H1 (cell line): ENCODE data around the gene SMIM28. TPM values are rescaled to one million over a fixed set of nuclear protein-coding genes. Genes with fewer than 3 reads are reported as not detected.

ENCODE experiments used
- CTCF ChIA-PET: fragments of 300-600 bp; sonication (Branson Sonifier 250); formaldehyde crosslinking; loops from one replicate; lab custom pipeline; 2021; ENCODE audit not compliant: partially characterized antibody; lab: Charles Lee
- POLR2A ChIA-PET: fragments of 300-600 bp; sonication (Branson Sonifier 250); formaldehyde crosslinking; loops from one replicate; lab custom pipeline; 2021; ENCODE audit warnings: inconsistent platforms; ENCODE audit not compliant: partially characterized antibody; lab: Charles Lee
- DNase-seq, 2 experiments: peaks; one replicate each; pipeline versions ENCODE4 v3.0.0 to v3.0.0-alpha.2; 2010 to 2022; ENCODE audit warnings: low spot score in 2 of 2, low read depth in 1 of 2, mixed read lengths in 1 of 2
- FAIRE-seq: peaks from 2 replicates; lab custom pipeline; 2011; peaks lifted over from hg19 to GRCh38; lab: Jason Lieb, UNC
- H2AFZ ChIP-seq: 2 replicates; pipeline ENCODE4 v1.8.1; 2012; ENCODE audit warnings: low read length, inconsistent platforms
- H2AK5ac ChIP-seq: 2 replicates; pipeline ENCODE4 v1.6.1; 2013; ENCODE audit warnings: low read depth, low read length
- H2BK120ac ChIP-seq: replicated peaks from 2 replicates; pipeline ENCODE3; 2013; ENCODE audit warnings: low read depth, low read length, inconsistent platforms
- H2BK12ac ChIP-seq: 2 replicates; pipeline ENCODE4 v1.6.1; 2013; ENCODE audit warnings: low read depth, low read length
- H2BK15ac ChIP-seq: 2 replicates; pipeline ENCODE4 v1.6.1; 2013; ENCODE audit warnings: low read length
- H2BK20ac ChIP-seq: 2 replicates; pipeline ENCODE4 v1.6.1; 2013; ENCODE audit warnings: low read length
- H2BK5ac ChIP-seq: 2 replicates; pipeline ENCODE4 v1.6.1; 2013; ENCODE audit warnings: low read depth, low read length
- H3K14ac ChIP-seq: 2 replicates; pipeline ENCODE4 v1.6.1; 2013; ENCODE audit warnings: inconsistent platforms; ENCODE audit not compliant: insufficient read length
- H3K18ac ChIP-seq: 2 replicates; pipeline ENCODE4 v1.6.1; 2013; ENCODE audit warnings: low read length; ENCODE audit errors: extremely low read depth
- H3K23ac ChIP-seq: 2 replicates; pipeline ENCODE4 v1.6.1; 2013; ENCODE audit warnings: inconsistent platforms; ENCODE audit not compliant: insufficient read length
- H3K23me2 ChIP-seq: 2 replicates; pipeline ENCODE4 v1.6.1; 2013; ENCODE audit warnings: low read depth, low read length
- H3K27ac ChIP-seq: 2 replicates; pipeline ENCODE4 v1.6.1; 2011; ENCODE audit warnings: low read depth, low read length, inconsistent platforms
- H3K27me3 ChIP-seq, 4 experiments: replicated peaks in 1 of 4; 1 replicate in 1 of 4; 2 replicates in 3 of 4; pipeline versions ENCODE4 v1.6.1 to v1.8.1; 2011 to 2013; ENCODE audit warnings: low read length in 3 of 4, mild to moderate bottlenecking in 3 of 4, inconsistent platforms in 2 of 4, mixed read lengths in 2 of 4, moderate library complexity in 1 of 4; ENCODE audit not compliant: control insufficient read depth in 3 of 4, insufficient read depth in 3 of 4; ENCODE audit errors: extremely low read depth in 1 of 4
- H3K36me3 ChIP-seq, 4 experiments: 2 replicates each; pipeline versions ENCODE4 v1.6.1 to v1.8.1; 2011 to 2013; ENCODE audit warnings: mild to moderate bottlenecking in 4 of 4, low read length in 3 of 4, moderate library complexity in 2 of 4, control low read depth in 1 of 4, inconsistent platforms in 1 of 4; ENCODE audit not compliant: insufficient read depth in 4 of 4, control insufficient read depth in 2 of 4
- H3K4ac ChIP-seq: replicated peaks from 2 replicates; pipeline ENCODE3; 2013; ENCODE audit warnings: low read length, low read depth, mixed read lengths, inconsistent platforms; ENCODE audit not compliant: insufficient read length
- H3K4me1 ChIP-seq, 4 experiments: replicated peaks in 1 of 4; 1 replicate in 1 of 4; 2 replicates in 3 of 4; pipeline versions ENCODE4 v1.6.1 to v1.8.1; 2011 to 2013; ENCODE audit warnings: low read length in 3 of 4, inconsistent platforms in 2 of 4, mixed read lengths in 1 of 4; ENCODE audit not compliant: insufficient read depth in 4 of 4, control insufficient read depth in 3 of 4
- H3K4me2 ChIP-seq, 2 experiments: 2 replicates each; pipeline versions ENCODE4 v1.6.1 to v1.8.1; 2011 to 2013; ENCODE audit warnings: low read depth in 2 of 2, low read length in 2 of 2, control low read depth in 1 of 2, inconsistent platforms in 1 of 2, mild to moderate bottlenecking in 1 of 2; ENCODE audit not compliant: insufficient read depth in 1 of 2
- H3K4me3 ChIP-seq, 4 experiments: fragments of 200-600, 300-600 bp in 1 of 4; sonication (generic), shearing (Covaris generic), sonication (Bioruptor Twin) in 1 of 4; 2 replicates each; pipeline versions ENCODE4 v1.5.1 to v1.8.1; 2011 to 2016; ENCODE audit warnings: low read length in 4 of 4, low read depth in 3 of 4, control low read depth in 2 of 4, inconsistent platforms in 2 of 4, mild to moderate bottlenecking in 2 of 4, mixed read lengths in 1 of 4, moderate library complexity in 1 of 4; ENCODE audit not compliant: insufficient read depth in 2 of 4; ENCODE audit errors: extremely low read depth in 1 of 4
- H3K56ac ChIP-seq: replicated peaks from 2 replicates; pipeline ENCODE3; 2013; ENCODE audit warnings: low read depth, mild to moderate bottlenecking, mixed read lengths, low read length, inconsistent platforms; ENCODE audit not compliant: insufficient read length
- H3K79me1 ChIP-seq: 2 replicates; pipeline ENCODE4 v1.6.1; 2013; ENCODE audit warnings: low read depth, low read length, control low read depth
- H3K79me2 ChIP-seq, 2 experiments: 2 replicates each; pipeline versions ENCODE4 v1.6.1 to v1.8.1; 2012 to 2013; ENCODE audit warnings: low read length in 2 of 2, mild to moderate bottlenecking in 2 of 2, inconsistent platforms in 1 of 2; ENCODE audit not compliant: insufficient read depth in 2 of 2, control insufficient read depth in 1 of 2
- H3K9ac ChIP-seq, 4 experiments: replicated peaks in 1 of 4; 1 replicate in 1 of 4; 2 replicates in 3 of 4; pipeline versions ENCODE4 v1.6.1 to v1.8.1; 2011 to 2013; ENCODE audit warnings: low read depth in 3 of 4, low read length in 3 of 4, control low read depth in 2 of 4, mild to moderate bottlenecking in 2 of 4, moderate library complexity in 2 of 4, inconsistent platforms in 1 of 4; ENCODE audit errors: extremely low read depth in 1 of 4
- H3K9me3 ChIP-seq, 2 experiments: 2 replicates each; pipeline versions ENCODE4 v1.6.1 to v1.8.1; 2012 to 2013; ENCODE audit warnings: mild to moderate bottlenecking in 2 of 2, moderate library complexity in 2 of 2, control low read depth in 1 of 2, inconsistent platforms in 1 of 2, low read depth in 1 of 2, low read length in 1 of 2, mixed read lengths in 1 of 2; ENCODE audit not compliant: insufficient read depth in 2 of 2
- H4K20me1 ChIP-seq, 2 experiments: replicated peaks in 1 of 2; 2 replicates each; pipeline versions ENCODE3 to v1.8.1; 2011 to 2013; ENCODE audit warnings: inconsistent platforms in 2 of 2, low read length in 2 of 2, mild to moderate bottlenecking in 1 of 2; ENCODE audit not compliant: insufficient read depth in 2 of 2, control insufficient read depth in 1 of 2
- H4K5ac ChIP-seq: 2 replicates; pipeline ENCODE4 v1.6.1; 2013; ENCODE audit warnings: low read length, low read depth, mixed read lengths, inconsistent platforms; ENCODE audit not compliant: insufficient read length
- H4K8ac ChIP-seq: 2 replicates; pipeline ENCODE4 v1.8.0; 2013; ENCODE audit warnings: mild to moderate bottlenecking, moderate library complexity, low read length, inconsistent platforms; ENCODE audit not compliant: insufficient read depth; ENCODE audit errors: extremely low read depth
- H4K91ac ChIP-seq: replicated peaks from 2 replicates; pipeline ENCODE3; 2013; ENCODE audit warnings: low read length, mixed read lengths, inconsistent platforms; ENCODE audit not compliant: insufficient read length
- CTBP2 ChIP-seq: IDR thresholded peaks from 2 replicates; pipeline ENCODE4 v1.7.0; 2011; ENCODE audit warnings: borderline replicate concordance, mild to moderate bottlenecking, moderate library complexity, mixed read lengths, low read length; ENCODE audit not compliant: insufficient read depth, insufficient read length
- POU5F1 ChIP-seq: IDR thresholded peaks from 2 replicates; pipeline ENCODE4 v1.6.1; 2011; ENCODE audit warnings: low read depth, mild to moderate bottlenecking, low read length, moderate library complexity
- RXRA ChIP-seq: IDR thresholded peaks from 2 replicates; pipeline ENCODE4 v1.6.1; 2011; ENCODE audit warnings: low read depth, mild to moderate bottlenecking, low read length, moderate library complexity; ENCODE audit not compliant: insufficient read depth
- SP4 ChIP-seq: IDR thresholded peaks from 2 replicates; pipeline ENCODE4 v1.6.1; 2012; ENCODE audit warnings: low read length, inconsistent platforms
- ZNF274 ChIP-seq: IDR thresholded peaks from 2 replicates; pipeline ENCODE4 v1.7.0; 2012; ENCODE audit warnings: low read length, borderline replicate concordance; ENCODE audit errors: extremely low read depth
- WGBS, 2 experiments: shearing (Covaris generic) in 1 of 2; methylation state at CpG; one replicate each; pipeline versions ENCODE4 v1.1.6 to v1.1.7; 2013 to 2015; ENCODE audit warnings: low lambda C conversion rate in 2 of 2, mixed read lengths in 2 of 2, inconsistent platforms in 1 of 2, low coverage in 1 of 2, missing lambda C conversion rate in 1 of 2; ENCODE audit not compliant: insufficient replicate concordance in 2 of 2, insufficient coverage in 1 of 2, insufficient read length in 1 of 2; ENCODE audit errors: extremely low coverage in 1 of 2, missing lambda C conversion rate in 1 of 2; 5-methylcytosine and 5-hydroxymethylcytosine counted together
- polyA plus RNA-seq, 7 experiments: library from polyadenylated mRNA; depleted of rRNA in 3 of 7; stranded (reverse) in 5 of 7; unstranded in 2 of 7; fragments of >200 nt in 5 of 7; fragments of 200-250 nt in 2 of 7; gene quantifications; 1 replicate in 5 of 7; 2 replicates in 1 of 7; 4 replicates in 1 of 7; pipeline versions ENCODE4 v1.2.1 to v1.2.3, GENCODE V29; 2011 to 2013; ENCODE audit warnings: missing spikeins in 2 of 7, mixed read lengths in 2 of 7
- total RNA-seq: library from RNA; stranded (reverse); fragmentation: NEBNext Ultra II Directional; extraction: Animal tissue kit (Norgen Biotek cat#: 25700); gene quantifications from 2 replicates; pipeline ENCODE4 v1.2.1, GENCODE V29; 2021

SMIM28 gene
- total and polyA plus RNA-seq, 2 of the 8 experiments (the other 6 are each of a cell fraction or from before 2014, with no cell fraction given): not detected

DNA sequence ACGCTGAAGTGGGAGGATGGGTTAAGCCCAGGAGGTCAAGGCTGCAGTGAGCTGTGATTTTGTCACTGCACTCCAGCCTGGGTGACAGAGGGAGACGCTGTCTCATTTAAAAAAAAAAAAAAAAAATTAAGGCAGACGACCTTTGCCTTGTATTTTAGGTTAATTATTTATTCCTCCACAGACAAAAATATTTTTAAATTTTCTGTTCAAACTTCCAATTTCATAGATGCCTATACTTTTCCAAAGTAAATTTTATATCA, 6.3 kb upstream of the SMIM28 start:
- Histone ChIP-seq H2BK12ac (no peak overlapping the region), H3K9me3 (no peaks in the 10 kb centered on the region), H4K5ac (no peak overlapping the region), H3K23ac (no peak overlapping the region), H4K20me1 (no peaks in the 10 kb centered on the region), H3K14ac (no peak overlapping the region), H3K36me3 (no peaks in the 10 kb centered on the region), H3K27me3 (no peaks in the 10 kb centered on the region), H3K4me1 (0 out of 7 replicates have a peak, but pooled peaks cover 0 to 3% (median 0%) of the 10 kb centered on the region in 4 experiments), H2BK20ac (no peak overlapping the region), H3K79me1 (no peaks in the 10 kb centered on the region), H3K4me2 (no peak overlapping the region), H3K18ac (no peak overlapping the region), H4K8ac (no peak overlapping the region), H3K4ac (no peak overlapping the region), H3K23me2 (no peaks in the 10 kb centered on the region), H2AFZ (no peak overlapping the region), H2BK15ac (no peak overlapping the region), H4K91ac (no peak overlapping the region), H2BK120ac (no peak overlapping the region), H3K27ac (no peak overlapping the region), H2BK5ac (no peak overlapping the region), H3K4me3 (no peak overlapping the region), H2AK5ac (no peak overlapping the region), H3K79me2 (no peaks in the 10 kb centered on the region), H3K56ac (no peak overlapping the region), H3K9ac (no peak overlapping the region)
- FAIRE-seq (no peak), DNase-seq (no peak)
- ChIA-PET CTCF (interaction anchor here (1.0 to 1.1 kb wide), 2 partner anchors 43 to 366 kb away, joined by 3 read pairs; no protein-coding TSS in a partner anchor), POLR2A (no interaction called here)
- TF ChIP-seq RXRA: no peak
- no peak for TF ChIP-seq CTBP2
- no peak for TF ChIP-seq POU5F1
- TF ChIP-seq SP4: no peak
- TF ChIP-seq ZNF274: no peak
- 81% methylated on average over 3 of the region's 3 CpGs; no CpG with 5 or more reads in 1 of the 2 experiments for WGBS, 2 experiments
